Smooth muscle cell (in vitro differentiated cells): ENCODE measurements around the gene HPD. TPM values are rescaled to one million over a fixed set of nuclear protein-coding genes. Genes with fewer than 3 reads are reported as not detected.
A peak's percentile ranks its signal among the peaks of the same experiment; 100 is the strongest.

Source experiments
- DNase-seq: peaks from one replicate; lab custom pipeline; 2025; ENCODE audit not compliant: unreplicated experiment; lab: John Stamatoyannopoulos, UW
- H2AFZ ChIP-seq: fragments of 200-600 bp; sonication (generic); 2 replicates; pipeline ENCODE4 v1.6.0; 2016; ENCODE audit warnings: antibody characterized with exemption, low read depth, mild to moderate bottlenecking
- H3F3A ChIP-seq: fragments of 200-600 bp; sonication (generic); 2 replicates; pipeline ENCODE4 v1.6.0; 2017; ENCODE audit warnings: antibody characterized with exemption, low read depth
- H3K27ac ChIP-seq: fragments of 200-600 bp; sonication (generic); 2 replicates; pipeline ENCODE4 v1.5.1; 2016; ENCODE audit warnings: low read depth, mild to moderate bottlenecking
- H3K27me3 ChIP-seq: fragments of 200-600 bp; sonication (generic); 2 replicates; pipeline ENCODE4 v1.6.1; 2016; ENCODE audit warnings: low read depth, mild to moderate bottlenecking
- H3K36me3 ChIP-seq: fragments of 200-600 bp; sonication (generic); 2 replicates; pipeline ENCODE4 v1.5.1; 2016; ENCODE audit warnings: low read depth
- H3K4me1 ChIP-seq: fragments of 200-600 bp; sonication (generic); 2 replicates; pipeline ENCODE4 v1.5.1; 2016; ENCODE audit warnings: low read depth
- H3K4me2 ChIP-seq: fragments of 200-600 bp; sonication (generic); 2 replicates; pipeline ENCODE4 v1.6.0; 2016; ENCODE audit warnings: mild to moderate bottlenecking
- H3K4me3 ChIP-seq: fragments of 200-600 bp; sonication (generic); 2 replicates; pipeline ENCODE4 v1.5.1; 2016; ENCODE audit warnings: mild to moderate bottlenecking
- H3K79me2 ChIP-seq: fragments of 200-600 bp; sonication (generic); 2 replicates; pipeline ENCODE4 v1.6.0; 2016; ENCODE audit warnings: low read depth, mild to moderate bottlenecking
- H3K9ac ChIP-seq: fragments of 200-600 bp; sonication (generic); 2 replicates; pipeline ENCODE4 v1.6.0; 2016; ENCODE audit warnings: low read depth
- H3K9me3 ChIP-seq: fragments of 200-600 bp; sonication (generic); replicated peaks from 2 replicates; pipeline ENCODE4 v1.5.1; 2016; ENCODE audit warnings: low read depth
- H4K20me1 ChIP-seq: fragments of 200-600 bp; sonication (generic); 2 replicates; pipeline ENCODE4 v1.6.0; 2016; ENCODE audit warnings: low read depth
- WGBS: methylation state at CpG from one replicate; pipeline ENCODE4 v1.1.7; 2016; ENCODE audit warnings: low lambda C conversion rate; 5-methylcytosine and 5-hydroxymethylcytosine counted together
- polyA plus RNA-seq: library from polyadenylated mRNA; unstranded; fragments of >200 nt; fragmentation: Nextera tagmentation; extraction: Ambion mirVana; gene quantifications from 2 replicates; pipeline ENCODE4 v1.2.1, GENCODE V29; 2016
- total RNA-seq: library from RNA; depleted of rRNA; stranded (reverse); fragments of >200 nt; gene quantifications from 2 replicates; pipeline ENCODE4 v1.2.3, GENCODE V29; 2014
- TF ChIP-seq, protein P1 (sequence below): fragments of 200-600 bp; sonication (generic); IDR thresholded peaks from 2 replicates; pipeline ENCODE4 v1.5.1; 2017; ENCODE audit warnings: borderline replicate concordance, mild to moderate bottlenecking, antibody characterized with exemption; ENCODE audit not compliant: insufficient read depth, poor library complexity, severe bottlenecking

The HPD gene
- total and polyA plus RNA-seq, 2 experiments from 2014 or later, result not detected

DNA sequence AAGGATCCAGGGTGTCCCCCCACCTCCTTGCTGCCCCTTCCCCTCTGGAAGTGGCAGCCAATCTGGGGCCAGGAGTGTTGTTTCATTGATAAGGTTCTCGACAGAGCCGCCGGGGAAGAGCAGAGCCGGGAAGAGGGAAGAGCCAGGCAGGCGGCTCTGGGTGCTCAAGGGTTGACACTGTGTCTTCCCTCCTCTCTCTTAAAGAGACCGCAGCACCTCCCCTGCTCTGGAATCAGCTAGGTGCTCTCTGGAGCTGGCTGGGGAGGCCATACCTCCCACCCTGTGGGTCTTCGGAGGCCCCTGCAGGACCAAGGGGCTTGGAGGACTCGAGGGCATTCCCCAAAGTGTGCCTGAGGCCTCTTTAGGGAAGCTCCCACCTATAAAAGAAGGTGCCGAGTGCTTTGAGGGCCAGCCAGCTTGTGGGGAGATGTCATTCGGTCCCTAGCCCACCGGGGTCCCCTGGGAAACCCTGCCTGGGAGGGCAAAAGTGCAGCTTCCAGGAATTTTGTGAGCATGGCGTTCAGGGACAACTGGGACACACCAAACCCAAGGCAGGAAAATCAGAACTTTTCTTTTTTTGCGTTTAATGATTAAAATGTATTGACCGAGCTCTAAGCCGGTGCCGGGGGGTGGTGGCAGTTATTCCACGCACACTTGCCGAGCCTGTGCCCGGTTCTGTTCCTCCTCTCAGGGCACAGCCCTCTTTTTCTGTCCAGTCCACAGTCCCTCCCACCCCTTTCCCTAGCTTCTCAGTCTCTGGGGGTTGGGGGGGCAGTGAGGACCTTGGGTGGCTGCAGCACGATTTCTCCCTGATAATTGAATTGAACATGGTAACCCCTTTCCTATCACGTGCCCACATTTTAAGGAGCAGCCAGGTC lies 51.9 kb downstream of the HPD start:
- peak overlapping the region; percentile 48 for H3K27ac ChIP-seq
- no peak for DNase-seq

DNA sequence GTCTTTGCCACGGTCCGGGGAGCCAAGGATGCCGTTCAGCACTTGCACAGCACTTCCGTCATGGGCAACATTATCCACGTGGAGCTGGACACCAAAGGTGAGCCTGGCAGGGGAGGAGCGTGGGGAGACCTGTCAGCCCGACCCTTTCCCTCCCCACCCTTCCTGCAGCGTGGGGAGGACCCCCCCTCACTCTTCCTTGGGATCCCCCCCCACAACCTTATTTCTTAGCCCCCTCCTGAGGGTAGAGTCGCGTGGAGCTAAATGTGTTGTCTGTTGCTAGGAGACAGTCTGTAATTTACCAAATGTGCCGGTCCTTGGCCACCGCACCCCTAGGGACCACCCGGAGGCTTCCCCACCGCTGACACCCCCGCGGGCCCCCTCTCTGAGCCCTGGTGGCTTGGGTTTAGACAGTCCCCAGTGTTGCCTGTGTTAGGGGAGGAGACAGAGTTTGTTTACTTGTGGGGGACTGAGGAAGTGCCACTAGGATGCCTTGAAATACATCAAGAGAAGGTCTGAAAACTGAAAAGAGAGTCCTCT lies 52.6 kb downstream of the HPD start:
- TF ChIP-seq, protein P1, sequence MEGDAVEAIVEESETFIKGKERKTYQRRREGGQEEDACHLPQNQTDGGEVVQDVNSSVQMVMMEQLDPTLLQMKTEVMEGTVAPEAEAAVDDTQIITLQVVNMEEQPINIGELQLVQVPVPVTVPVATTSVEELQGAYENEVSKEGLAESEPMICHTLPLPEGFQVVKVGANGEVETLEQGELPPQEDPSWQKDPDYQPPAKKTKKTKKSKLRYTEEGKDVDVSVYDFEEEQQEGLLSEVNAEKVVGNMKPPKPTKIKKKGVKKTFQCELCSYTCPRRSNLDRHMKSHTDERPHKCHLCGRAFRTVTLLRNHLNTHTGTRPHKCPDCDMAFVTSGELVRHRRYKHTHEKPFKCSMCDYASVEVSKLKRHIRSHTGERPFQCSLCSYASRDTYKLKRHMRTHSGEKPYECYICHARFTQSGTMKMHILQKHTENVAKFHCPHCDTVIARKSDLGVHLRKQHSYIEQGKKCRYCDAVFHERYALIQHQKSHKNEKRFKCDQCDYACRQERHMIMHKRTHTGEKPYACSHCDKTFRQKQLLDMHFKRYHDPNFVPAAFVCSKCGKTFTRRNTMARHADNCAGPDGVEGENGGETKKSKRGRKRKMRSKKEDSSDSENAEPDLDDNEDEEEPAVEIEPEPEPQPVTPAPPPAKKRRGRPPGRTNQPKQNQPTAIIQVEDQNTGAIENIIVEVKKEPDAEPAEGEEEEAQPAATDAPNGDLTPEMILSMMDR, result no peak
- 32% methylated on average over 16 of the region's 16 CpGs for WGBS

More for the DNA sequence above, 51.9 kb downstream of the HPD start:
- no peaks in the 10 kb centered on the region for H3K27me3 ChIP-seq
- WGBS, result 65% methylated on average over 21 of the region's 21 CpGs
- H3K4me2 ChIP-seq, result peak overlapping the region; percentile 96
- H3K9me3 ChIP-seq, result no peaks in the 10 kb centered on the region
- no peaks in the 10 kb centered on the region for H3K36me3 ChIP-seq
- peaks cover 73% of the 10 kb centered on the region for H3K79me2 ChIP-seq
- no peak overlapping the region for H2AFZ ChIP-seq
- peak overlapping the region; percentile 82 for H3K4me3 ChIP-seq
- H3K4me1 ChIP-seq, result peaks cover 29% of the 10 kb centered on the region
- H4K20me1 ChIP-seq, result peaks cover 53% of the 10 kb centered on the region
- peaks cover 23% of the 10 kb centered on the region for H3F3A ChIP-seq
- TF ChIP-seq, protein P1, result no peak
- H3K9ac ChIP-seq, result peak overlapping the region; percentile 58

DNA sequence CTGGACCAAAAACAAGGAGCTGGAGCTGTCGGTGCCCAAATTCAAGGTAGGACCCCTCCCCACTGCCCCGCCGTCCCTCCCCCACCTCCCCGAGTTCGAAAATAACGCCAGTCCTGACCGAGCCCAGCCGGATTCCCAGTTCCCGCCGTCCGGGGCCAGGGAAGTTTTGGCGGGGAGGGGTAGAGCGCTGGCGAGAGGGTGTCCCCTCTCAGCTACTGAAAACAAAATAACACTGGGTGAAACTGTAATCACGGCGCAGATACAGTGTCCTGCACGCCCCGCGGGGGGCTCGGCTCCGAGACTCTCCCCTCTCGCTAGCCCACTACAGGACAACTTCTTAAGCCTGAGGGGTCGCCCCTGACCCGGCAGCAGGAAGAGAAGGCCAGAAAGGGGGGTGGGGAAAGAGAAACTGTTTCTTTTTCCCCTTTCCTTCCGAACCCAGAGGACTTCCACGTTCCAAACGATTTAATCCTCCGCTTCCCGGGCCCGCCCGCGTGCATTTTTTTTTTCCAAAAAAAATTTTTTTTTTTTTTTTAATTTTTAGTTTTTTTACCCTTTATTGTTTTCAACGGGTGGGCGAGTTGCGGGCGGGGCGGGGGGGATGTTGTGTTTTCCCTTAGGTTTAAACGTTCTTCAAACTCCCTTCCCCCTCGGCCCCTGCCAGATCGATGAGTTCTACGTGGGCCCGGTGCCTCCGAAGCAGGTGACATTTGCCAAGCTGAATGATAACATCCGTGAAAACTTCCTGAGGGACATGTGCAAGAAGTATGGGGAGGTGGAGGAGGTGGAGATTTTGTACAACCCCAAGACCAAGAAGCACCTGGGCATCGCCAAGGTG lies 53.3 kb downstream of the HPD start:
- Histone ChIP-seq H2AFZ (no peak overlapping the region), H3K4me2 (peak overlapping the region; percentile 96), H3K36me3 (no peaks in the 10 kb centered on the region), H3K27ac (peak overlapping the region; percentile 47), H3K4me1 (peaks cover 29% of the 10 kb centered on the region), H3F3A (peaks cover 14% of the 10 kb centered on the region), H3K79me2 (peaks cover 69% of the 10 kb centered on the region), H3K9ac (peak overlapping the region; percentile 83), H3K27me3 (no peaks in the 10 kb centered on the region), H3K9me3 (no peaks in the 10 kb centered on the region), H3K4me3 (peak overlapping the region; percentile 82), H4K20me1 (peaks cover 39% of the 10 kb centered on the region)
- 3% methylated on average over 37 of the region's 45 CpGs for WGBS
- DNase-seq, result no peak
- TF ChIP-seq, protein P1, result no peak

More for the DNA sequence above, 52.6 kb downstream of the HPD start:
- Histone ChIP-seq H3K4me3 (peak overlapping the region; percentile 82), H3K9ac (peak overlapping the region; percentile 58), H3K4me2 (peak overlapping the region; percentile 96), H3K4me1 (peaks cover 28% of the 10 kb centered on the region), H3K27me3 (no peaks in the 10 kb centered on the region), H3K36me3 (no peaks in the 10 kb centered on the region), H2AFZ (no peak overlapping the region), H3K9me3 (no peaks in the 10 kb centered on the region), H4K20me1 (peaks cover 46% of the 10 kb centered on the region), H3K79me2 (peaks cover 74% of the 10 kb centered on the region), H3F3A (peaks cover 17% of the 10 kb centered on the region), H3K27ac (peak overlapping the region; percentile 48)
- DNase-seq, result no peak
